Progenitor cell of endocrine pancreas (in vitro differentiated cells): ENCODE measurements around the gene RXRG. TPM values are rescaled to one million over a fixed set of nuclear protein-coding genes. Genes with fewer than 3 reads are reported as not detected.

Experiments used
- DNase-seq: peaks from one replicate; pipeline ENCODE4 v3.0.0; 2021; ENCODE audit warnings: low spot score; ENCODE audit not compliant: unreplicated experiment
- H3K27ac Mint-ChIP-seq: 2 replicates; pipeline ENCODE4 v1.8.0; 2021; ENCODE audit warnings: mild to moderate bottlenecking, moderate library complexity, mixed read lengths
- H3K27me3 Mint-ChIP-seq: 2 replicates; pipeline ENCODE4 v1.8.0; 2021; ENCODE audit warnings: mixed read lengths
- H3K36me3 Mint-ChIP-seq: 2 replicates; pipeline ENCODE4 v1.8.0; 2022; ENCODE audit warnings: mixed read lengths; ENCODE audit not compliant: insufficient read depth
- H3K4me1 Mint-ChIP-seq: 2 replicates; pipeline ENCODE4 v1.8.0; 2021; ENCODE audit warnings: low read depth, mixed read lengths
- H3K4me3 Mint-ChIP-seq: 2 replicates; pipeline ENCODE4 v1.8.0; 2021; ENCODE audit warnings: low read depth, mild to moderate bottlenecking, moderate library complexity, mixed read lengths
- H3K9me3 Mint-ChIP-seq: 2 replicates; pipeline ENCODE4 v1.8.0; 2021; ENCODE audit warnings: low read depth, mixed read lengths
- CTCF ChIP-seq: fragments of 200-600 bp; sonication (generic); IDR thresholded peaks from one replicate; pipeline ENCODE4 v1.5.0; 2021; ENCODE audit warnings: antibody characterized with exemption, mild to moderate bottlenecking; ENCODE audit not compliant: unreplicated experiment
- total RNA-seq: library from RNA; stranded (reverse); gene quantifications from 2 replicates; pipeline ENCODE4 v1.2.1, GENCODE V29; 2021

The RXRG gene
- total RNA-seq, 1 donor from 2014 or later = 2.2 TPM

DNA sequence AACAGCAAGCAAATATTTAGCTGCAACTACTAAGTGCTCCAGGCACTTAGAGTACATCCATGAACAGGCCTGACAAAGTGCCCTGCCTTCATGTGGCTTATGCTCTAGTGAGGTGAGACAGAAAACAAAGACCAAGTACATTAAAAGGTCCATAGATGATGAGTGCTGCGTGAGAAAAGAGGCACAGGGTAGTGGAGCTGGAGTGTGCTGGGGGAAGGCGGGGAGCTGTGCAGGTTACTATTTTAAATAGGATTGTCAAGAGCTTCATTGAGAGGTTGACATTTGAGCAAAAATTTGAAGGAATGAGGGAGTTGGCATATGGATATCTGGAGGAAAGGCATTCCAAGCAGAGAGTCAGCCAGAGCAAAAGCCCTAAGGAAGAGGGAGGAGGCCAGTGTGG, 29.3 kb upstream of the RXRG start:
- TF ChIP-seq CTCF = no peak
- no peak for DNase-seq
- H3K27me3 Mint-ChIP-seq = peaks cover 23% of the 10 kb centered on the region
- no peaks in the 10 kb centered on the region for H3K9me3 Mint-ChIP-seq
- peaks cover 2% of the 10 kb centered on the region for H3K4me1 Mint-ChIP-seq
- H3K27ac Mint-ChIP-seq = no peak overlapping the region
- H3K4me3 Mint-ChIP-seq = no peak overlapping the region
- H3K36me3 Mint-ChIP-seq = no peaks in the 10 kb centered on the region

- no peak for DNase-seq
- H3K9me3 Mint-ChIP-seq = no peaks in the 10 kb centered on the region
- TF ChIP-seq CTCF = no peak
- H3K4me1 Mint-ChIP-seq = peaks cover 11% of the 10 kb centered on the region
- H3K36me3 Mint-ChIP-seq = no peaks in the 10 kb centered on the region
- H3K27me3 Mint-ChIP-seq = peaks cover 23% of the 10 kb centered on the region
- H3K4me3 Mint-ChIP-seq = no peak overlapping the region
- H3K27ac Mint-ChIP-seq = no peak overlapping the region
These were observed 28.2 kb upstream of the RXRG start for GRCh38 chr1:165473081-165473480.

DNA sequence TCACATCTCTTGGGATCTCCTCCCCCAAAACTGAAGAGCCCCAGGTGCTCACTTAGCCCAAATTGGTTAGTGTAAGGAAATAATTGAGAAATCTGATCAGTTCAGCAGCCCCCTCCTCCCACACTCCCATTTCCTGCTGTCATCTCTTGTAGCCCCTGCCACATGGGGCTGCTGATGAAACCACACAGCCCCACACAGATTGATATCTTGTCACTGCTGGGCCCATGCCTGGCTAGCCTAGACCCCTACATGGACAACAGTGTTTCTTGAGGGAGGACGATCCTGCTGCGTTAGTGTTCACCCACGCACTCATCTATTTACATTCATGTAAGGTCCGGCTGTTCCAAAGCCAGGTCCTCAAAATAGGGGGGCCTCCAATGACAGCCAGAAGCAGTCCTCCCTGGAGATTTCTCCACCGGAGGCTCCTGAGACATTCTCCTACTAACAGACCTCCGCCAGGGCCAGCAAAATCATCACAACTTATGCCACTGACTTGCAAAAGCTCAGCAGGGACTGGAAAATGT, 23.9 kb upstream of the RXRG start:
- TF ChIP-seq CTCF = no peak

GRCh38 chr1:165468253-165468652, 23.3 kb upstream of the RXRG start:
- Mint-ChIP-seq H3K4me3 (no peak overlapping the region), H3K36me3 (no peaks in the 10 kb centered on the region), H3K4me1 (peaks cover 26% of the 10 kb centered on the region), H3K27me3 (peaks cover 18% of the 10 kb centered on the region), H3K9me3 (no peaks in the 10 kb centered on the region), H3K27ac (peak overlapping the region; percentile 27)
- no peak for TF ChIP-seq CTCF
- no peak for DNase-seq

More for the DNA sequence above, 23.9 kb upstream of the RXRG start:
- H3K9me3 Mint-ChIP-seq = no peaks in the 10 kb centered on the region
- peaks cover 26% of the 10 kb centered on the region for H3K4me1 Mint-ChIP-seq
- H3K4me3 Mint-ChIP-seq = no peak overlapping the region
- H3K27ac Mint-ChIP-seq = peak overlapping the region; percentile 76
- DNase-seq = no peak
- peaks cover 18% of the 10 kb centered on the region for H3K27me3 Mint-ChIP-seq
- no peaks in the 10 kb centered on the region for H3K36me3 Mint-ChIP-seq

DNA sequence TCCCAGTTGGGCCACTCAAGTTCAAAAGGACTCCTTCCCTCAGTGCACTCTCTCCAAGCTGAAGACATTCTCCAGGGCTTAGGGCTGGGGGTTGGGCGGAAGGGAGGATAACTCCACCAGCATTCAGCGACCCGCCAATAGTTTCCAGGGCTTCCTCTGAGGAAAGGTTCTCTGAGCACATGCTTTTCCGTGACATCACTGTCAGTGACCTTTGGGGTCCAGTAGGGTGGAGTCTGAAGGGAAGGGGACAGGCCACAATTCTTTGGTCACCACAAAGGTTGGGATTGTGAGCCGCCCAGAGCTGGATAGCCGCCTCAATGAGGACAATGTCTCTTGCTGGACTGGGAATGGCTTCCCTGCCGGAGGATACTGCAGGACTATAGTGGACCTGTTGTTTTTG, 22.8 kb upstream of the RXRG start:
- no peaks in the 10 kb centered on the region for H3K9me3 Mint-ChIP-seq
- no peaks in the 10 kb centered on the region for H3K36me3 Mint-ChIP-seq
- no peak for TF ChIP-seq CTCF
- H3K27me3 Mint-ChIP-seq = peaks cover 15% of the 10 kb centered on the region
- H3K27ac Mint-ChIP-seq = peak overlapping the region; percentile 27
- no peak for DNase-seq
- no peak overlapping the region for H3K4me3 Mint-ChIP-seq
- H3K4me1 Mint-ChIP-seq = peaks cover 26% of the 10 kb centered on the region
